ENCODE measurements around the gene NCMAP.
"Not testable (repeated sequence)": the region's sequence is repeated elsewhere in the genome, so short reads cannot be mapped to it uniquely, and the experiment has no call there.

Gene NCMAP

GRCh38 chr1:24555591-24556413 is at the start of gene NCMAP:
Gene NCMAP (plus strand): TSS chr1:24556087. CDS start chr1:24595431, 39,344 bp downstream.
- peaks cover 42% of the 10 kb centered on the region for H3K27me3 Mint-ChIP-seq

DNA sequence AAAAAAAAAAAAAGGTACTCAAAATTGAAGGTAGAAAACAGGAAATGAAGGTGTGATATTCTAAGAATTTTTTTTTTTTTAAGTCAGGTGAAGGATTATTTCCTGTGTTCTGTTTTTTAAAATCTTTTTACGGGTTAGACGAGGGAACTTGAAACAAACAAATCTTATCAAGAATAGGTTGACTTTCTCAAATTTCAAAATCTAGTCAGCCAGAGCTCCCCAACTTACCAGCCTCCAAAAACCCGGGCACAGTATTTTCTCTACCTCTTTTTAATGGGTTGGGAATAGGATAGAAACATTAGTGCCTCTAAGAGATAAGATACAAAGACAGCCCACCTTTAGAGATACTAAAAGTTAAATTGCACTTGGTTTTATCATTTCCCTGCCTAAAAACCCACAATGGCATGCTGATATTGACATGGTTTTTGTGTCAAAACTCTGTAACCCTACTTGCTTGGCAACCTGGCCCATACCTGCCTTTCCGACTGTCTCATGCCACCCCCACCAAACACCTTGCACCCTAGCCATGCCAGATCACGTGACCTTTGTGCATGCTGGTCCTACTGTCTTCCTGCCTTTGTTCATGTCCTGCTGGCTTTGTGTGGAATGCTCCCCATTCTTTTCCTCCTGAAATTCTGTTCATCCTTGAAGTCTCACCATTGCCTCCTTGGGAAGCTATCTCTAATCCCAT is 49.1 kb upstream of the NCMAP start:
- Mint-ChIP-seq H3K4me3 (peak overlapping the region; percentile 79 to 84), H3K27ac (peak overlapping the region; percentile 71 to 97), H3K9me3 (no peaks in the 10 kb centered on the region), H3K4me1 (peaks cover 63% of the 10 kb centered on the region), H3K27me3 (no peaks in the 10 kb centered on the region)
- no peak for ATAC-seq
- DNase-seq, result no peak

More at GRCh38 chr1:24555591-24556413, at the start of gene NCMAP:
- Mint-ChIP-seq H3K27ac (no peak within 1 kb of the TSS), H3K4me1 (peaks cover 36% of the 10 kb centered on the region), H3K9me3 (no peaks in the 10 kb centered on the region), H3K4me3 (peak within 1 kb of the TSS; percentile 70 to 74)
- ATAC-seq (peak; percentile 78), DNase-seq (no peak)

- H3K4me1 Mint-ChIP-seq, result peaks cover 67% of the 10 kb centered on the region
- H3K27me3 Mint-ChIP-seq, result no peaks in the 10 kb centered on the region
- DNase-seq (peak in 1 of 2 donors; percentile 31), ATAC-seq (peak; percentile 14)
- peak overlapping the region; percentile 79 to 84 for H3K4me3 Mint-ChIP-seq
- peak overlapping the region; percentile 6 to 97 for H3K27ac Mint-ChIP-seq
- no peaks in the 10 kb centered on the region for H3K9me3 Mint-ChIP-seq
Measured at GRCh38 chr1:24507405-24507804, 48.5 kb upstream of the NCMAP start.

GRCh38 chr1:24508911-24509310 is 47.0 kb upstream of the NCMAP start:
- DNase-seq (no peak), ATAC-seq (no peak)
- Mint-ChIP-seq H3K9me3 (no peaks in the 10 kb centered on the region), H3K27me3 (no peaks in the 10 kb centered on the region), H3K4me1 (peaks cover 73% of the 10 kb centered on the region), H3K27ac (peak overlapping the region in 1 of 2 donors; percentile 69), H3K4me3 (peak overlapping the region in 1 of 2 donors; percentile 42)

DNA sequence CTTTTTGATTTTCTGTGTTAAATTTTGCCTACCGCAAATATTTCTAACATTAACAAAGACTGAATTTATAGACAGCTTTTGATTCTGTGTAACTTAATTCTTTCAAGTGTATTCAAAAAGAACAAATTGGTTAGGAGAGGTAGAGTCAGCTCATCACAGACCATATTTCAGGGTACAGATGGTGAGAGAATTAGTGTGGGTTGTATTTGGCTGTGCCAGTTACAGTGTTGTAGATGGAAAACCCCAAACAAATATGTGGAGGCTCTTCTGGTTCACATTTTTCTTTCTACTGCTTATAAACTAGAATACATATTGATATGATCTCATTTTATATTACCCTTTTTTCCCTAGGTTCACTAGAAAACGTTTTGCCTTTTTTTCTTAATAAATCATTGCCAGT is 42.2 kb upstream of the NCMAP start:
- no peak for ATAC-seq
- H3K27ac Mint-ChIP-seq, result peak overlapping the region in 1 of 2 donors; percentile 49
- H3K27me3 Mint-ChIP-seq, result no peaks in the 10 kb centered on the region
- H3K4me1 Mint-ChIP-seq, result peaks cover 70% of the 10 kb centered on the region
- no peak overlapping the region for H3K4me3 Mint-ChIP-seq
- H3K9me3 Mint-ChIP-seq, result no peaks in the 10 kb centered on the region
- DNase-seq, result no peak

- no peak for ATAC-seq
- H3K9me3 Mint-ChIP-seq, result peaks cover 0 to 1% of the 10 kb centered on the region in 2 donors
- H3K27ac Mint-ChIP-seq, result peak overlapping the region; percentile 12 to 68
- no peaks in the 10 kb centered on the region for H3K27me3 Mint-ChIP-seq
- no peak overlapping the region for H3K4me3 Mint-ChIP-seq
- DNase-seq, result no peak
- H3K4me1 Mint-ChIP-seq, result peaks cover 67% of the 10 kb centered on the region
Measured at GRCh38 chr1:24514946-24515345, 40.9 kb upstream of the NCMAP start.

DNA sequence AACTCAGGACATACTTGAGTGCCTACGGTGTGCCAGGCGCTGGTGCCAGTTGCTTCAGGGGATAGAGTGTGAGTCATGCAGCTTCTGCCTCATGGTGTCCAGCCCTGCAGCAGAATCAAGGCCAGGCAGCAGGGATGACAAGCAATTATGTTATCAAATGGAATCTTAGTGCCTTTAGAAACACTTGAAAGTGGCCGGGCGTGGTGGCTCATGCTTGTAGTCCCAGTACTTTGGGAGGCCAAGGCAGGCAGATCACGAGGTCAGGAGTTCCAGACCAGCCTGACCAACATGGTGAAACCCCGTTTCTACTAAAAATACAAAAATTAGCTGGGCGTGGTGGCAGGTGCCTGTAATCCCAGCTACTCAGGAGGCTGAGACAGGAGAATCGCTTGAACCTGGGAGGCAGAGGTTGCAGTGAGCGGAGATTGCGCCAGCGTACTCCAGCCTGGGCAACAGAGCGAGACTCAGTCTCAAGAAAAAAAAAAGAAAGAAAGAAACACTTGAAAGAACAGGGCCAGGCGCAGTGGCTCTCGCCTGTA is 40.1 kb upstream of the NCMAP start:
- H3K9me3 Mint-ChIP-seq, DNase-seq, H3K4me3 Mint-ChIP-seq, ATAC-seq, H3K27me3 Mint-ChIP-seq: not testable (repeated sequence)
- Mint-ChIP-seq H3K27ac (peak overlapping the region in 1 of 2 donors; percentile 69), H3K4me1 (peaks cover 63% of the 10 kb centered on the region)

DNA sequence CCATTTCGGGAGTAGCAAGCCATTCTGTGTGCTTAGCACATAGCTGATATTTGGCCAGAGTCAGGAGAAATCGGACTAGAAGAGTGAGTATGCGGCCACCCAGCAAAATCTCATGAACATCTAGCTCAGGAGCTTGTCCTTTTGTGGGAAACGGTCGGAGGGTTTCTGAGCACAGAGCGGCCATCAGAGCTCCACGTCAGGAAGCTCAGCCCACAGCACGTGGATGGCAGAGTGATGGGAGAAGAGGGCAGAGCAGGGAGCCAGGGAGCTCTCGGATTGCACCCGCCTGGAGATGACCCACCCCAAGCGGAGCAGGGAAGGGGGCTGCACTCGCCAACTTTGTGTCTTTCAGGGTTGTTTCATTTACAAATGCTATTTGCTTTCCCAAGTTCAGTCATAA is 39.4 kb upstream of the NCMAP start:
- ATAC-seq (no peak), DNase-seq (no peak)
- Mint-ChIP-seq H3K9me3 (peaks cover 5 to 6% of the 10 kb centered on the region in 2 donors), H3K4me3 (no peak overlapping the region), H3K27ac (peak overlapping the region in 1 of 2 donors; percentile 69), H3K27me3 (no peaks in the 10 kb centered on the region), H3K4me1 (peaks cover 56% of the 10 kb centered on the region)

DNA sequence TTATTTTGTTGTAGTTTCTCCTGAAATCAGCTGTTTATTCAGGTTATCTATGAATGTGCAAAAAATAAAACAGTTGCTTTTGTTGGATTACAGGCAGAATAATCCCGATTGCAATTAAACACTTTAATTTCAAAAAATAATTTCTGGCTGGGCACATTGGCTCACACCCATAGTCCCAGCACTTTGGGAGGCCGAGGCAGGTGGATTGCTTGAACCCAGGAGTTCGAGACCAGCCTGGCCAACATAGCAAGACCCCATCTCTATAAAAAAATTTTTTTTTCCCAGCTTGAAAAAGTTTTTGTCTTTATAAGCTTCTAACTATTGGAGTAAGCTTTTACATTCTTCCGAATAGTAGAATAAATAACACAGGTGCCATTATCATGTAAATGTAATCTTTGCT is 38.0 kb upstream of the NCMAP start:
- peaks cover 55% of the 10 kb centered on the region for H3K4me1 Mint-ChIP-seq
- ATAC-seq (no peak), DNase-seq (no peak)
- H3K9me3 Mint-ChIP-seq, result peaks cover 5 to 6% of the 10 kb centered on the region in 2 donors
- no peak overlapping the region for H3K27ac Mint-ChIP-seq
- no peaks in the 10 kb centered on the region for H3K27me3 Mint-ChIP-seq
- no peak overlapping the region for H3K4me3 Mint-ChIP-seq

- ATAC-seq, result not testable (repeated sequence)
Measured at GRCh38 chr1:24520282-24520681, 35.6 kb upstream of the NCMAP start.

GRCh38 chr1:24525606-24526005 is 30.3 kb upstream of the NCMAP start:
- ATAC-seq (no peak), DNase-seq (no peak)
- no peaks in the 10 kb centered on the region for H3K27me3 Mint-ChIP-seq
- H3K4me1 Mint-ChIP-seq, result peaks cover 63% of the 10 kb centered on the region
- no peak overlapping the region for H3K27ac Mint-ChIP-seq
- H3K9me3 Mint-ChIP-seq, result no peaks in the 10 kb centered on the region
- no peak overlapping the region for H3K4me3 Mint-ChIP-seq

More at GRCh38 chr1:24520282-24520681, 35.6 kb upstream of the NCMAP start:
- Mint-ChIP-seq H3K27ac (peak overlapping the region; percentile 66 to 69), H3K4me1 (peaks cover 52% of the 10 kb centered on the region)
- H3K4me3 Mint-ChIP-seq, DNase-seq, H3K9me3 Mint-ChIP-seq, H3K27me3 Mint-ChIP-seq: not testable (repeated sequence)

GRCh38 chr1:24526045-24526444 is 29.8 kb upstream of the NCMAP start:
- Mint-ChIP-seq H3K27ac (peak overlapping the region in 1 of 2 donors; percentile 72), H3K4me3 (no peak overlapping the region), H3K4me1 (peaks cover 65% of the 10 kb centered on the region), H3K27me3 (no peaks in the 10 kb centered on the region), H3K9me3 (no peaks in the 10 kb centered on the region)
- no peak for ATAC-seq
- DNase-seq, result no peak

- H3K27me3 Mint-ChIP-seq, result no peaks in the 10 kb centered on the region
- H3K4me1 Mint-ChIP-seq, result peaks cover 75% of the 10 kb centered on the region
- H3K27ac Mint-ChIP-seq, result no peak overlapping the region
- H3K9me3 Mint-ChIP-seq, result no peaks in the 10 kb centered on the region
- no peak for DNase-seq
- peak overlapping the region; percentile 35 for H3K4me3 Mint-ChIP-seq
- ATAC-seq, result no peak
Measured at GRCh38 chr1:24526940-24527542, 28.8 kb upstream of the NCMAP start.

DNA sequence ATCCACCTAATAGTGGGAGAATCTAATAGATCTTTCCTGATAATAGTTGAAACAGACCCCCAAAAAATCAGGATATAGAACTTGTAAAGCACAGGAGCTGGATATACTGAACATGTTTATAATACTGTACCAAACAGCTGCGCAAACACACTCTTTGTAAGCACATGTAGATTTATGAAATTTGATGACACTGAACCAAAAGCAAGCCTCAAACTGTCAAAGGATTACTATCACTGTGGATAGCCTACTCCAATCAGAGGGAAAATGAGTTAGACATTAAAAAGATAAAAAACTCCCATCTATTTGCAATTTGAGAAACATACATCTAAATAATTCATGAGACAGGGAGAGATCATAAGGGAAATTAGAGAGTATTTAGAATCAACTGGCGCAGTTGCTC is 27.1 kb upstream of the NCMAP start:
- Mint-ChIP-seq H3K4me1 (peaks cover 75% of the 10 kb centered on the region), H3K9me3 (no peaks in the 10 kb centered on the region), H3K27ac (peak overlapping the region; percentile 8 to 45), H3K4me3 (peak overlapping the region in 1 of 2 donors; percentile 23), H3K27me3 (no peaks in the 10 kb centered on the region)
- DNase-seq, result no peak
- no peak for ATAC-seq

DNA sequence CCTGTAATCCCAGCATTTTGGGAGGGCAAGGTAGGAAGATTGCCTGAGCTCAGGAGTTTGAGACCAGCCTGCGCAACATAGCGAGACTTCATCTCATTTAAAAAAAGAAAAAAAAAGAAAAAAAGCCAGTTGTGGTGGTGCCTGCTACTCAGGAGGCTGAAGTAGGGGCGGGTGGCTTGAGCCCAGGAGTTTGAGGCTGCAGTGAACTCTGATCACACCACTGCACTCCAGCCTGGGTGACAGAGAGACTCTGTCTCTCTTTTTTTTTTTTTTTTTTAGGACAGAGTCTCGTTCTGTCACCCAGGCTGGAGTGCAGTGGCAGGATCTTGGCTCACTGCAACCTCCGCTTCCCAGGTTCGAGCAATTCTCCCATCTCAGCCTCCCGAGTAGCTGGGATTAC is 26.6 kb upstream of the NCMAP start:
- Mint-ChIP-seq H3K27ac (peak overlapping the region in 1 of 2 donors; percentile 45), H3K4me1 (peaks cover 75% of the 10 kb centered on the region)
- H3K9me3 Mint-ChIP-seq, DNase-seq, H3K27me3 Mint-ChIP-seq, H3K4me3 Mint-ChIP-seq, ATAC-seq: not testable (repeated sequence)
